LNCaP clone FGC (cell line): ENCODE results near the gene RIIAD1.

Experiments
- DNase-seq: peaks from one replicate; pipeline ENCODE4 v3.0.0-alpha.2; 2011; ENCODE audit warnings: low read depth
- H3K4me3 ChIP-seq: 2 replicates; pipeline ENCODE4 v1.5.1; 2011; ENCODE audit warnings: mild to moderate bottlenecking, low read depth, low read length, control low read depth
- TF ChIP-seq, protein P1 (sequence below): IDR thresholded peaks from 2 replicates; pipeline ENCODE4 v1.5.1; 2012; ENCODE audit warnings: mild to moderate bottlenecking; ENCODE audit not compliant: control insufficient read depth, insufficient read depth; ENCODE audit errors: extremely low read depth

RIIAD1 gene

DNA sequence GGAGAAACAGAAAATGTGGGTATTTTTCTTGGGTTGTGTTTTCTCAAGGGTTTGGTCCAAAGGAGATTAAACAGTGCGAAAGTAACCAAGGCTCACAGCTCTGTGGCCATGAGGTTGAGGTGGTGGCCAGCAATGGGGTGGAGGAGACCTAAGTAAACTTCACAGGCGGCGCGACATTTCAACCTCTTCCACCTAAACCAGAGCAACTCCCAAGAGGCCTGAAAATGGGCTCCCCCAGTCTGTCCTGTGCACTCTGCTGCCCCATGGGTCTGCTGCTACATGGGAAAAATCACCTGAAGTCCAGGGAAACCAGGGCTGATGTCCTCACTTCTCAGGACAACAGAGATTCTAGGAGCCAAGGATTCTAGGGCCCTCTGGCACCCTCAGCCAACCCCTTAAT, 17.1 kb upstream of the RIIAD1 start:
- TF ChIP-seq, protein P1, sequence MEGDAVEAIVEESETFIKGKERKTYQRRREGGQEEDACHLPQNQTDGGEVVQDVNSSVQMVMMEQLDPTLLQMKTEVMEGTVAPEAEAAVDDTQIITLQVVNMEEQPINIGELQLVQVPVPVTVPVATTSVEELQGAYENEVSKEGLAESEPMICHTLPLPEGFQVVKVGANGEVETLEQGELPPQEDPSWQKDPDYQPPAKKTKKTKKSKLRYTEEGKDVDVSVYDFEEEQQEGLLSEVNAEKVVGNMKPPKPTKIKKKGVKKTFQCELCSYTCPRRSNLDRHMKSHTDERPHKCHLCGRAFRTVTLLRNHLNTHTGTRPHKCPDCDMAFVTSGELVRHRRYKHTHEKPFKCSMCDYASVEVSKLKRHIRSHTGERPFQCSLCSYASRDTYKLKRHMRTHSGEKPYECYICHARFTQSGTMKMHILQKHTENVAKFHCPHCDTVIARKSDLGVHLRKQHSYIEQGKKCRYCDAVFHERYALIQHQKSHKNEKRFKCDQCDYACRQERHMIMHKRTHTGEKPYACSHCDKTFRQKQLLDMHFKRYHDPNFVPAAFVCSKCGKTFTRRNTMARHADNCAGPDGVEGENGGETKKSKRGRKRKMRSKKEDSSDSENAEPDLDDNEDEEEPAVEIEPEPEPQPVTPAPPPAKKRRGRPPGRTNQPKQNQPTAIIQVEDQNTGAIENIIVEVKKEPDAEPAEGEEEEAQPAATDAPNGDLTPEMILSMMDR = no peak
- no peak overlapping the region for H3K4me3 ChIP-seq
- DNase-seq = no peak

DNA sequence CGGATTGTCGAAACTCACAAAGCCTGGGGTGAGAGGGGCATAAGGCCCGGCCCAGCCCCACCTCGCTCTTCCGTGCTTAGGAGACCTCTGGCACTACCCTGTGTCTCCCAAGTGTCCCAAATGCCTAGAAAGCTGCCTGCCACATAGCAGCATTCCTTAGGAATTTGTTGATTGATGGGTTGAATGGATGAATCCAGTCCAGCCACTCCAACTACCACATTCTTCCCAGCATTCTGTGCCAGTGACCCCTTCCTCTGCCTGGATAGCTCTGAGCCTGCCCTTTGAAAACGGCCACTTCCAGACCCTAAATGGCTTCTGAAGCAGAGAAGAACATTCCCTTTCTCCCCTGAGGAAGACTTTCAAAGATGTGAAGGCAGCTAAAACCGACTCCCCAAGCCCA, 16.2 kb upstream of the RIIAD1 start:
- TF ChIP-seq, protein P1 = no peak
- no peak overlapping the region for H3K4me3 ChIP-seq
- no peak for DNase-seq

DNA sequence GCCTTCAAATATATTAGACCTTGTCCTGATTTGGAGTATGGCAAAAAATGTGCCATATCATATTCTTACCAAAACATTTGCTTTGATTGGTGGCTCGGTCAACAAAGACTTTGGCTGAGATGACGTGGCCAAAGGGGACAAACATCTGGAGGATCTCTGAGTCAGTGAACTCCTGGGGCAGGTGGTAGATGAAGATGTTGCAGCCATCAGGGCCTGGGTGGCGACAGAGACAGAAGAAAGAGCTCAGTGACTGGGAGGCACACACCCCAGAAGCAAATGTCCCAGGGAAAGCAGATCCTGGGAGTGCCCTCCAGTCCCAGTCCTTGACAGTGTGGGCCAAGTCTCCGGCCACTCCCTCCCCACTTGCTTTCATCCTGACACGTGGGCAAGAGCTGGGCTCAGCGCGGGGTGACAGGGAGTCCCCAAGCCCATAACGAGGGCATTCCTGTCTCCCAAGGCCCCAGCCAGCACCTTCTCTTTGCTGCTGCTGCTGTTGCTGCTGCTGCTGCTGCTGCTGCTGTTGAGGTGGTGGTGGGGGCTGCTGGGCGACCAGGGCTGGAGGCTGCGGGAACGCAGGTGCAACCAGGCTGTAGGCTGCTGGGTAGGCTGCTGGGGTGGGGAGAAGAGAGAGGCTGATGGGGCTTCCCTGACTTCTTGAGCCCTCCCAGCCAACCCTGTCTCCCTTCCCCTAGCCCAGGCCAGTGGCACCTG, 15.4 kb upstream of the RIIAD1 start:
- TF ChIP-seq, protein P1 = no peak
- no peak overlapping the region for H3K4me3 ChIP-seq
- DNase-seq = no peak

DNA sequence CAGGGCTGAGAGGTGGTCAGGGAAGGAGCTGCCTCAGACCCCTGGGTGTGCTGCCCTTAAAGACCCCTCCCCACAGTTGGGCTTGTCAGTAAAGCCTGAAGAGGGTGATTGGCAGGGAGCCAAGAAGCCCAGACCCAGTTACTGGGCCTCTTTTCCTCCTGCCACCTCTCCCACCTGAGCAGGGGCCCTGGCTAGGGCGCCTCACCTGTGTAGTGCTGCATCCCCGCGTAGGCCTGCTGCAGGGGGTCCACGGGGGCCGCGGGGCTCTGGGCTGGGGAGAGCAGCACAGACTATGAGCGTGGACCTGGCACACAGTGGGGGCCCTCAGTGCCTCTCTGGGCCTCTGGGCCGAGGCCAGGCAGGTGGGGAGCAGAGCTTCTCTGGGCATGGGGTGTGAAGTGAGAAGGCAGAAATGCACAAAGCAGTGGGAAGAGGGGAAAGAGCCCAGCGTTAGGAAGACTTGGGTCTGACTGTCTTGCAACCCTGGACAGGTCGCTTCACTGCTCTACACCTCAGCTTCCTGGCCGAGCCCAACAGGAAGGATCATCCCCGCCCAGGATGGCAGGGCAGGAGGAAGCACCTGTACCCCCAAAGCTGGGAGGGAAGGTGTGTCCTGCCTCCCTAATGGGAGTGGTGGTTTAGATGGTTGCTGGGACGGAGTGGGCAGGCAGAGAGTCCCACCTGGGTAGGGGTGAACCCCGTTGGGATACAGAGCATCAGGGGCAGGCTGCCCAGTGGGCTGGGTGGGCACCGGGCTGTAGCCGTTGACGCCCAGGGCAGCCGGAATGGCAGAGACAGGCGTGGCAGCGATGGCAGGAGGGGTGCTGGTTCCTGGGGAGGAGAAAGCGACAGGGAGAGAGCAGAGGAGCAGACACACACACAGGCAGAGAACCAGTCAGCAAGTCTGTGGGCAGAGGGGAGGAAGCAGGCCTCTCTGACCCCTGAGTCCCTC, 14.6 kb upstream of the RIIAD1 start:
- TF ChIP-seq, protein P1 = no peak
- DNase-seq = no peak
- H3K4me3 ChIP-seq = no peak overlapping the region

DNA sequence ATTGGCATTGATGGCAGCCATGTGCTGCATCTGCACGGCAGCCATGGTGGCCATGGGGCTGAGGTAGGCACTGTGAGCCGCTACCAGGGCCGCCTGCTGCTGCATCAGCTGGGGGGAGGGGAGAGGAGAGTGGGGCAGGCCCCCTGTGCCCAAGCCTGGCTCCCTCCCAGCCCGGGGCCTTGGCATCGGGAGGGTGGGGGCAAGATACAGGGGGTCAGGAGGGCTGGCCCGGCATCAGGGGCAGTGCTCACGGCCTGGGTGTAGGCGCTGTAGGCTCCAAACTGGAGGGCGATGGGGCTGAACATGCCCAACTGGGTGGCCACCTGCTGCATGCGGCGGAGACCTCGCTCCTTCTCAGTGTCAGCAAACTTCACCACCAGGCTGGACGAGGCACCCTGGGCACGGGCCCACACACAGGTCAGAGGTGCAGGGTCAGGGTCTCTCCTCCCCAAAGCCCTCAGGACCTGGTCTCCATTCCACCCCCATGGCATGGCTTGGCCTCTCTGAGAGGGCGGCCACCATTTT, 13.7 kb upstream of the RIIAD1 start:
- TF ChIP-seq, protein P1 = no peak
- H3K4me3 ChIP-seq = no peak overlapping the region
- no peak for DNase-seq

DNA sequence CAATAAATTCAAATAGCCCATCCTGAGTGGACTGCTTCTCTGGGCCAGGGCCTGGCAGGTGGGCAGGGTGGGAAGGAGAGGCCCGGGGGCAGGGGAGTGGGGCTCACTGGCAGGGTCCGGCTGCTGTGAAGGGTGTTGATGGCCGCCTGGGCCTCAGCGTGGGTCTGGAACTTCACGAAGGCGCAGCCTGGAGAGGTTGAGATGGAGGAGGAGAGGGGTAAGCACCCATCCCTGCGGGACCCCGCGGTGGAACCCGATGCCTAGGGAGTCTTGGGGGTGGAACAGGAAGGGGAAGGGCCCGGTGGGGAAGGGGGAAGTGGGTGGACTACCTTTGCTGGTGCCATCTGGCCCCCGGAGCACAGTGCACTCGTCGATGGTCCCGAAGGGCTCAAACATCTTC, 12.4 kb upstream of the RIIAD1 start:
- TF ChIP-seq, protein P1 = no peak
- DNase-seq = no peak

More for the DNA sequence above, 12.4 kb upstream of the RIIAD1 start:
- H3K4me3 ChIP-seq = no peak overlapping the region
